Measurements from ENCODE around the gene RANGAP1. TPM values are rescaled to one million over a fixed set of nuclear protein-coding genes. Genes with fewer than 3 reads are reported as not detected.

The RANGAP1 gene
- total RNA-seq, 4 donors from 2014 or later: 39.9 to 87.9 (median 65.5) TPM

- Histone ChIP-seq H3K4me3 (no peak overlapping the region), H3K9me3 (no peaks in the 10 kb centered on the region), H3K27ac (replicated peaks in 1 of 4) (no peak overlapping the region), H3K36me3 (peaks cover 73 to 100% (median 94%) of the 10 kb centered on the region in 4 donors), H3K4me1 (peaks cover 0 to 7% (median 3%) of the 10 kb centered on the region in 4 donors), H3K27me3 (no peaks in the 10 kb centered on the region)
- DNase-seq (ENCODE audit: extremely low spot score): no peak
- intact Hi-C loops (cut with DNase I): no loop called here
- WGBS: 89% methylated on average over 7 of the region's 7 CpGs
- no peak for TF ChIP-seq CTCF (IDR thresholded peaks at IDR 0.05)
- no peak for TF ChIP-seq POLR2AphosphoS5 (IDR thresholded peaks at IDR 0.05)
- no peak for TF ChIP-seq POLR2A (IDR thresholded peaks at IDR 0.05; ENCODE audit: low read depth)
- no peak for TF ChIP-seq EP300 (IDR thresholded peaks at IDR 0.05)
Observed at GRCh38 chr22:41254230-41254629, 31.8 kb downstream of the RANGAP1 start.

GRCh38 chr22:41252365-41252764 is 33.6 kb downstream of the RANGAP1 start:
- Histone ChIP-seq H3K4me1 (peaks cover 0 to 7% (median 4%) of the 10 kb centered on the region in 4 donors), H3K36me3 (peaks cover 76 to 100% (median 98%) of the 10 kb centered on the region in 4 donors), H3K9me3 (no peaks in the 10 kb centered on the region), H3K4me3 (no peak overlapping the region), H3K27me3 (no peaks in the 10 kb centered on the region), H3K27ac (replicated peaks in 1 of 4) (no peak overlapping the region)
- intact Hi-C loops (cut with DNase I): no loop called here
- TF ChIP-seq POLR2AphosphoS5 (IDR thresholded peaks at IDR 0.05) (no peak), POLR2A (IDR thresholded peaks at IDR 0.05; ENCODE audit: low read depth) (no peak), CTCF (IDR thresholded peaks at IDR 0.05) (no peak), EP300 (IDR thresholded peaks at IDR 0.05) (no peak)
- WGBS: 95% methylated on average over 8 of the region's 8 CpGs
- DNase-seq (ENCODE audit: extremely low spot score): no peak

- Histone ChIP-seq H3K4me3 (no peak overlapping the region), H3K9me3 (no peaks in the 10 kb centered on the region), H3K4me1 (peaks cover 0 to 3% (median under 1%) of the 10 kb centered on the region in 4 donors), H3K36me3 (peaks cover 73 to 100% (median 95%) of the 10 kb centered on the region in 4 donors), H3K27ac (replicated peaks in 1 of 4) (no peak overlapping the region), H3K27me3 (no peaks in the 10 kb centered on the region)
- 94% methylated on average over 12 of the region's 12 CpGs for WGBS
- TF ChIP-seq POLR2AphosphoS5 (IDR thresholded peaks at IDR 0.05) (no peak), CTCF (IDR thresholded peaks at IDR 0.05) (no peak), POLR2A (IDR thresholded peaks at IDR 0.05; ENCODE audit: low read depth) (no peak), EP300 (IDR thresholded peaks at IDR 0.05) (no peak)
- intact Hi-C loops (cut with DNase I): no loop called here
- DNase-seq (ENCODE audit: extremely low spot score): no peak
Observed at GRCh38 chr22:41250127-41250526, 35.9 kb downstream of the RANGAP1 start.

GRCh38 chr22:41249442-41249841 is 36.5 kb downstream of the RANGAP1 start:
- H3K27ac ChIP-seq (replicated peaks in 1 of 4): no peak overlapping the region
- peaks cover 67 to 95% (median 90%) of the 10 kb centered on the region in 4 donors for H3K36me3 ChIP-seq
- DNase-seq (ENCODE audit: extremely low spot score): no peak
- no peak overlapping the region for H3K4me3 ChIP-seq
- intact Hi-C loops (cut with DNase I): no loop called here
- TF ChIP-seq CTCF (IDR thresholded peaks at IDR 0.05) (no peak), POLR2A (IDR thresholded peaks at IDR 0.05; ENCODE audit: low read depth) (no peak), EP300 (IDR thresholded peaks at IDR 0.05) (no peak), POLR2AphosphoS5 (IDR thresholded peaks at IDR 0.05) (no peak)
- 79% methylated on average over 3 of the region's 14 CpGs for WGBS
- H3K27me3 ChIP-seq: no peaks in the 10 kb centered on the region
- H3K4me1 ChIP-seq: peaks cover 0 to 4% (median 1%) of the 10 kb centered on the region in 4 donors
- no peaks in the 10 kb centered on the region for H3K9me3 ChIP-seq

- no peak for DNase-seq (ENCODE audit: extremely low spot score)
- intact Hi-C loops (cut with DNase I): no loop called here
- Histone ChIP-seq H3K27me3 (no peaks in the 10 kb centered on the region), H3K27ac (replicated peaks in 1 of 4) (no peak overlapping the region), H3K36me3 (peaks cover 60 to 88% (median 83%) of the 10 kb centered on the region in 4 donors), H3K4me3 (no peak overlapping the region), H3K9me3 (no peaks in the 10 kb centered on the region), H3K4me1 (peaks cover 0 to 4% (median 1%) of the 10 kb centered on the region in 4 donors)
- 100% methylated on average over 4 of the region's 10 CpGs for WGBS
- TF ChIP-seq POLR2A (IDR thresholded peaks at IDR 0.05; ENCODE audit: low read depth): no peak
- TF ChIP-seq EP300 (IDR thresholded peaks at IDR 0.05): no peak
- no peak for TF ChIP-seq POLR2AphosphoS5 (IDR thresholded peaks at IDR 0.05)
- no peak for TF ChIP-seq CTCF (IDR thresholded peaks at IDR 0.05)
Observed at GRCh38 chr22:41248758-41249157, 37.2 kb downstream of the RANGAP1 start.
